GM20431 (cell line): ENCODE data around the gene CACUL1.
"Not testable (repeated sequence)": the region's sequence is repeated elsewhere in the genome, so short reads cannot be mapped to it uniquely, and the experiment has no call there.

ENCODE experiments used
- in situ Hi-C: fragments of 300-500 bp; cut with MseI, MboI; formaldehyde crosslinking; loops from one replicate; pipeline ENCODE4 v1.15.0; 2020; ENCODE audit warnings: low sequenced_read_pairs; ENCODE audit not compliant: unreplicated experiment

Gene CACUL1

GRCh38 chr10:118769898-118770600 is 15.3 kb upstream of the CACUL1 start:
- in situ Hi-C loops = no loop called here

- in situ Hi-C loops = no loop called here
These were observed 13.5 kb upstream of the CACUL1 start for GRCh38 chr10:118768041-118768919.

GRCh38 chr10:118767297-118768040 is 12.7 kb upstream of the CACUL1 start:
- in situ Hi-C loops = no loop called here

- in situ Hi-C loops = no loop called here
These were observed 9.4 kb upstream of the CACUL1 start for GRCh38 chr10:118764195-118764594.

- in situ Hi-C loops = no loop called here
These were observed 8.6 kb upstream of the CACUL1 start for GRCh38 chr10:118763202-118763988.

GRCh38 chr10:118760265-118760664 is 5.5 kb upstream of the CACUL1 start:
- in situ Hi-C loops = no loop called here

- in situ Hi-C loops = no loop called here
These were observed 3.7 kb upstream of the CACUL1 start for GRCh38 chr10:118758449-118758848.

- in situ Hi-C loops = no loop called here
These were observed 578 bp downstream of the CACUL1 start for GRCh38 chr10:118754229-118754555.

- in situ Hi-C loops = no loop called here
These were observed 1.2 kb downstream of the CACUL1 start for GRCh38 chr10:118753331-118754228.

- in situ Hi-C loops = no loop called here
These were observed 2.4 kb downstream of the CACUL1 start for GRCh38 chr10:118752409-118752808.

- in situ Hi-C loops = no loop called here
These were observed 3.5 kb downstream of the CACUL1 start for GRCh38 chr10:118751265-118751664.

- in situ Hi-C loops = no loop called here
These were observed 6.7 kb downstream of the CACUL1 start for GRCh38 chr10:118748041-118748440.

- in situ Hi-C loops = no loop called here
These were observed 8.5 kb downstream of the CACUL1 start for GRCh38 chr10:118746246-118746645.

- in situ Hi-C loops = no loop called here
These were observed 9.7 kb downstream of the CACUL1 start for GRCh38 chr10:118745056-118745455.

- in situ Hi-C loops = not testable (repeated sequence)
These were observed 10.3 kb downstream of the CACUL1 start for GRCh38 chr10:118744346-118744918.

- in situ Hi-C loops = no loop called here
These were observed 12.0 kb downstream of the CACUL1 start for GRCh38 chr10:118742782-118743181.

- in situ Hi-C loops = no loop called here
These were observed 12.7 kb downstream of the CACUL1 start for GRCh38 chr10:118742032-118742431.

GRCh38 chr10:118738406-118738805 is 16.4 kb downstream of the CACUL1 start:
- in situ Hi-C loops = no loop called here
